K562 (cell line): ENCODE data around the gene HK1. TPM values are rescaled to one million over a fixed set of nuclear protein-coding genes. Genes with fewer than 3 reads are reported as not detected.
A peak's percentile ranks its signal among the peaks of the same experiment; 100 is the strongest.
"Not testable (repeated sequence)": the region's sequence is repeated elsewhere in the genome, so short reads cannot be mapped to it uniquely, and the experiment has no call there.

Experiments
- ATAC-seq: fragments of 200-7000 bp; cut with Tn5 transposase; 3 replicates; pipeline ENCODE4 v1.9.1; 2020; ENCODE audit warnings: moderate library complexity
- BruUV-seq: library from RNA; stranded (reverse); fragments of 400-500 nt; replicated peaks from 2 replicates; lab custom pipeline; 2021; lab: Mats Ljungman, UMichigan
- CTCF ChIA-PET: fragments of 300-600 bp; formaldehyde crosslinking; extraction: SDS; loops from one replicate; lab custom pipeline; 2021; ENCODE audit warnings: low intra/inter-chr PET ratio; lab: Yijun Ruan, JAX
- POLR2A ChIA-PET: fragments of 300-600, 350-650 bp; sonication (Branson Sonifier 250); formaldehyde crosslinking; extraction: SDS; loops from one replicate; lab custom pipeline; 2021; ENCODE audit warnings: antibody characterized with exemption, inconsistent platforms; lab: Yijun Ruan, JAX
- DNase-seq, 4 experiments: peaks; one replicate each; pipeline versions ENCODE4 v3.0.0 to v3.0.0-alpha.2; 2011 to 2018; ENCODE audit warnings: low spot score in 3 of 4, mixed read lengths in 3 of 4; ENCODE audit errors: extremely low read depth in 1 of 4
- FAIRE-seq: peaks from 2 replicates; lab custom pipeline; 2011; peaks lifted over from hg19 to GRCh38; lab: Jason Lieb, UNC
- H2AFZ ChIP-seq: 2 replicates; pipeline ENCODE4 v1.6.0; 2011; ENCODE audit warnings: low read depth, low read length, control low read depth, inconsistent platforms
- H3K27ac ChIP-seq: fragments of 200-600 bp; 3 replicates; pipeline ENCODE4 v1.8.0; 2011; ENCODE audit warnings: low read depth, mild to moderate bottlenecking, control low read depth, inconsistent platforms, low read length, moderate library complexity, mixed read lengths; ENCODE audit errors: extremely low read depth
- H3K27me3 ChIP-seq, 2 experiments: fragments of 300-600 bp in 1 of 2; 2 replicates in 1 of 2; 3 replicates in 1 of 2; pipeline versions ENCODE4 v1.6.0 to v1.8.0; 2011; ENCODE audit warnings: inconsistent platforms in 2 of 2, low read length in 2 of 2, mild to moderate bottlenecking in 1 of 2, mixed read lengths in 1 of 2, moderate library complexity in 1 of 2; ENCODE audit not compliant: control insufficient read depth in 2 of 2, insufficient read depth in 2 of 2
- H3K36me3 ChIP-seq: fragments of 300-600 bp; 3 replicates; pipeline ENCODE4 v1.8.0; 2011; ENCODE audit warnings: mild to moderate bottlenecking, low read length, inconsistent platforms; ENCODE audit not compliant: control insufficient read depth, insufficient read depth
- H3K4me1 ChIP-seq, 2 experiments: fragments of 200-600 bp in 1 of 2; replicated peaks in 1 of 2; 2 replicates in 1 of 2; 3 replicates in 1 of 2; pipeline versions ENCODE4 v1.5.1 to v1.8.0; 2011; ENCODE audit warnings: inconsistent platforms in 2 of 2, low read length in 2 of 2, mild to moderate bottlenecking in 1 of 2, mixed read lengths in 1 of 2, moderate library complexity in 1 of 2; ENCODE audit not compliant: control insufficient read depth in 2 of 2, insufficient read depth in 2 of 2
- H3K4me2 ChIP-seq: 2 replicates; pipeline ENCODE4 v1.6.1; 2011; ENCODE audit warnings: low read length, control low read depth, inconsistent platforms, mixed read lengths; ENCODE audit not compliant: insufficient read depth
- H3K4me3 ChIP-seq: fragments of 200-600 bp; sonication (generic), shearing (Covaris generic); 2 replicates; pipeline ENCODE4 v1.5.1; 2016; ENCODE audit warnings: control low read depth, inconsistent platforms
- H3K79me2 ChIP-seq: fragments of 200-600 bp; 3 replicates; pipeline ENCODE4 v1.8.0; 2011; ENCODE audit warnings: low read length, inconsistent platforms; ENCODE audit not compliant: control insufficient read depth, insufficient read depth
- H3K9ac ChIP-seq, 2 experiments: 2 replicates each; pipeline versions ENCODE4 v1.6.0 to v1.6.1; 2011; ENCODE audit warnings: low read depth in 2 of 2, low read length in 2 of 2, control low read depth in 1 of 2, inconsistent platforms in 1 of 2, mild to moderate bottlenecking in 1 of 2, mixed read lengths in 1 of 2; ENCODE audit not compliant: insufficient read depth in 1 of 2
- H3K9me1 ChIP-seq: one replicate; pipeline ENCODE4 v1.6.0; 2011; ENCODE audit warnings: inconsistent platforms, mild to moderate bottlenecking, low read length, moderate library complexity; ENCODE audit not compliant: control insufficient read depth, insufficient read depth
- H3K9me3 ChIP-seq: replicated peaks from 2 replicates; pipeline ENCODE4 v1.5.1; 2011; ENCODE audit warnings: low read depth, low read length, inconsistent platforms; ENCODE audit not compliant: control insufficient read depth, insufficient read depth
- H4K20me1 ChIP-seq: replicated peaks from 2 replicates; pipeline ENCODE4 v1.6.1; 2011; ENCODE audit warnings: low read length, inconsistent platforms, mixed read lengths; ENCODE audit not compliant: control insufficient read depth, insufficient read depth
- MLLT1 ChIP-seq, 2 experiments: fragments of 450-650 bp; IDR thresholded peaks; 2 replicates each; pipeline ENCODE4 v1.6.1; 2016
- NELFE ChIP-seq: IDR thresholded peaks from 2 replicates; pipeline ENCODE4 v1.6.1; 2011; ENCODE audit warnings: mild to moderate bottlenecking; ENCODE audit not compliant: insufficient read depth, insufficient read length
- ZNF740 ChIP-seq, 3 experiments: fragments of 200-800 bp in 1 of 3; sonication (Bioruptor generic) in 1 of 3; sonication (generic) in 1 of 3; formaldehyde crosslinking in 1 of 3; IDR thresholded peaks; 2 replicates each; pipeline versions ENCODE4 v1.6.1 to v1.8.0; 2016 to 2022; ENCODE audit warnings: mild to moderate bottlenecking in 2 of 3, missing compliant biosample characterization in 2 of 3, missing genetic modification characterization in 2 of 3, missing genetic modification reagents in 1 of 3
- WGBS: fragments of 100-300 bp; shearing (Covaris generic); methylation state at CpG from one replicate; pipeline ENCODE4 v1.1.6; 2016; ENCODE audit warnings: low coverage, mixed read lengths; ENCODE audit not compliant: insufficient coverage; ENCODE audit errors: missing lambda C conversion rate; 5-methylcytosine and 5-hydroxymethylcytosine counted together
- in situ Hi-C: fragments of 300-500 bp; cut with MboI; formaldehyde crosslinking; loops from 4 replicates; pipeline ENCODE4 v1.15.0; 2018; ENCODE audit warnings: inconsistent platforms, mixed read lengths
- intact Hi-C: fragments of 100-400 bp; cut with micrococcal nuclease; formaldehyde crosslinking; loops from 2 replicates; pipeline ENCODE4 v1.14.2; 2022
- polyA plus RNA-seq, 8 experiments: library from polyadenylated mRNA; depleted of rRNA in 4 of 8; stranded (reverse) in 5 of 8; unstranded in 3 of 8; fragments of >200 nt; fragmentation: Nextera tagmentation in 2 of 8; fragmentation: Illumina TruSeq in 1 of 8; extraction: Ambion mirVana in 2 of 8; extraction: Trizol in 1 of 8; gene quantifications; 2 replicates each; pipeline versions ENCODE4 v1.2.1 to v1.2.3, GENCODE V29; 2011 to 2014; ENCODE audit warnings: inconsistent platforms in 1 of 8, missing spikeins in 1 of 8
- total RNA-seq, 7 experiments: library from RNA; depleted of rRNA in 6 of 7; stranded (reverse); fragments of >200 nt in 6 of 7; fragmentation: Illumina TruSeq in 2 of 7; extraction: Trizol in 2 of 7; gene quantifications; 2 replicates each; pipeline versions ENCODE4 v1.2.1 to v1.2.3, GENCODE V29; 2011 to 2021; ENCODE audit warnings: low replicate concordance in 1 of 7
- TF ChIP-seq, protein P1 (sequence below): sonication (generic); formaldehyde crosslinking; IDR thresholded peaks from 2 replicates; pipeline ENCODE4 v1.8.0; 2022; ENCODE audit warnings: mild to moderate bottlenecking, missing genetic modification reagents

The HK1 gene
- total and polyA plus RNA-seq, 9 of the 15 experiments (the other 6 are each of a cell fraction or from before 2014, with no cell fraction given): 29.2 to 444 (median 193) TPM

- TF ChIP-seq, protein P1, sequence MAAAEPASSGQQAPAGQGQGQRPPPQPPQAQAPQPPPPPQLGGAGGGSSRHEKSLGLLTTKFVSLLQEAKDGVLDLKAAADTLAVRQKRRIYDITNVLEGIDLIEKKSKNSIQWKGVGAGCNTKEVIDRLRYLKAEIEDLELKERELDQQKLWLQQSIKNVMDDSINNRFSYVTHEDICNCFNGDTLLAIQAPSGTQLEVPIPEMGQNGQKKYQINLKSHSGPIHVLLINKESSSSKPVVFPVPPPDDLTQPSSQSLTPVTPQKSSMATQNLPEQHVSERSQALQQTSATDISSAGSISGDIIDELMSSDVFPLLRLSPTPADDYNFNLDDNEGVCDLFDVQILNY: no peak
- TF ChIP-seq NELFE: no peak
These were observed 46.3 kb downstream of the HK1 start (continued) for GRCh38 chr10:69324583-69324982.

- ATAC-seq: not testable (repeated sequence)
These were observed 47.6 kb downstream of the HK1 start for GRCh38 chr10:69325637-69326523.

More at GRCh38 chr10:69325637-69326523, 47.6 kb downstream of the HK1 start:
- CTCF ChIA-PET; BruUV-seq; H3K9ac ChIP-seq; H3K4me3 ChIP-seq; H3K9me3 ChIP-seq; in situ Hi-C loops; H3K4me2 ChIP-seq; H3K27me3 ChIP-seq; FAIRE-seq; intact Hi-C loops; H2AFZ ChIP-seq; DNase-seq; TF ChIP-seq ZNF740 (CRISPR knock-in tag; IDR thresholded peaks at IDR 0.05): not testable (repeated sequence)
- Histone ChIP-seq H3K9me1 (peaks cover 11% of the 10 kb centered on the region), H4K20me1 (peaks cover 48% of the 10 kb centered on the region), H3K27ac (peak overlapping the region; percentile 26; the same call in 1 of the 3 replicates), H3K79me2 (peaks cover 98% of the 10 kb centered on the region), H3K4me1 (peaks cover 27 to 50% of the 10 kb centered on the region in 2 experiments), H3K36me3 (peaks cover 57% of the 10 kb centered on the region)
- POLR2A ChIA-PET: interaction anchor here (0.6 to 3.6 kb wide), 2 partner anchors 8 to 76 kb away, joined by 3 to 47 read pairs; no protein-coding TSS in a partner anchor
- WGBS: 60% methylated on average over 19 of the region's 24 CpGs
- TF ChIP-seq ZNF740 (tag; IDR thresholded peaks at IDR 0.05) (0 out of 4 replicates have a peak, but pooled peaks of 1 of the 2 experiments have one; percentile 16), MLLT1 (IDR thresholded peaks at IDR 0.05) (peak in 1 of 2 experiments; percentile 68; a peak in 2 of 4 replicates)
